Loucy (cell line): ENCODE data around the gene SNX8.

ENCODE experiments used
- H2AFZ ChIP-seq: fragments of 200-600 bp; sonication (generic); 2 replicates; pipeline ENCODE4 v1.6.0; 2016; ENCODE audit warnings: antibody characterized with exemption, mild to moderate bottlenecking, low read length, moderate library complexity
- H3F3A ChIP-seq: fragments of 200-600 bp; 2 replicates; pipeline ENCODE4 v1.6.0; 2016; ENCODE audit warnings: antibody characterized with exemption, low read depth, mild to moderate bottlenecking
- H3K27me3 ChIP-seq: fragments of 200-600 bp; sonication (generic); 2 replicates; pipeline ENCODE4 v1.6.1; 2014; ENCODE audit warnings: low read length, mild to moderate bottlenecking; ENCODE audit not compliant: insufficient read depth, poor library complexity, severe bottlenecking
- H3K36me3 ChIP-seq: fragments of 200-600 bp; sonication (generic); 2 replicates; pipeline ENCODE4 v1.6.1; 2016; ENCODE audit warnings: low read length; ENCODE audit not compliant: insufficient read depth
- H3K4me1 ChIP-seq: fragments of 200-600 bp; sonication (generic); 2 replicates; pipeline ENCODE4 v1.5.1; 2014; ENCODE audit warnings: low read length, mild to moderate bottlenecking; ENCODE audit not compliant: insufficient read depth, poor library complexity, severe bottlenecking
- H3K4me2 ChIP-seq: fragments of 200-600 bp; sonication (generic); 2 replicates; pipeline ENCODE4 v1.6.0; 2014; ENCODE audit warnings: antibody characterized with exemption, low read length, low read depth, mild to moderate bottlenecking; ENCODE audit not compliant: poor library complexity, severe bottlenecking
- H3K4me3 ChIP-seq: fragments of 200-600 bp; sonication (generic); 2 replicates; pipeline ENCODE4 v1.5.1; 2014; ENCODE audit warnings: low read length, mild to moderate bottlenecking, mixed read lengths; ENCODE audit not compliant: poor library complexity, severe bottlenecking
- H3K79me2 ChIP-seq: fragments of 200-600 bp; sonication (generic); 2 replicates; pipeline ENCODE4 v1.6.1; 2014; ENCODE audit warnings: low read length; ENCODE audit not compliant: insufficient read depth
- H3K9ac ChIP-seq: fragments of 200-600 bp; sonication (generic); 2 replicates; pipeline ENCODE4 v1.6.0; 2014; ENCODE audit warnings: mild to moderate bottlenecking, low read depth, low read length, moderate library complexity; ENCODE audit not compliant: poor library complexity, severe bottlenecking
- H3K9me2 ChIP-seq: fragments of 200-600 bp; sonication (generic); replicated peaks from 2 replicates; pipeline ENCODE4 v1.6.1; 2016; ENCODE audit warnings: low read depth, low read length, mixed read lengths
- H3K9me3 ChIP-seq: fragments of 200-600 bp; sonication (generic); 2 replicates; pipeline ENCODE4 v1.6.1; 2014; ENCODE audit warnings: mild to moderate bottlenecking, antibody characterized with exemption, low read length, low read depth; ENCODE audit not compliant: insufficient read depth
- H4K20me1 ChIP-seq: fragments of 200-600 bp; sonication (generic); 2 replicates; pipeline ENCODE4 v1.6.0; 2014; ENCODE audit warnings: antibody characterized with exemption, low read length, mild to moderate bottlenecking; ENCODE audit not compliant: insufficient read depth, poor library complexity, severe bottlenecking
- EZH2phosphoT487 ChIP-seq: fragments of 200-600 bp; IDR thresholded peaks from 2 replicates; pipeline ENCODE4 v1.6.1; 2018; ENCODE audit warnings: antibody characterized with exemption, mild to moderate bottlenecking, moderate library complexity, borderline replicate concordance
- TF ChIP-seq, protein P1 (sequence below): fragments of 200-600 bp; sonication (generic); conservative IDR thresholded peaks from 2 replicates; pipeline ENCODE4 v1.5.1; 2014; ENCODE audit warnings: mild to moderate bottlenecking, antibody characterized with exemption, low read length

Gene SNX8

GRCh38 chr7:2289621-2290020 lies 24.6 kb downstream of the SNX8 start:
- Histone ChIP-seq H3K9me2 (no peaks in the 10 kb centered on the region), H2AFZ (no peak overlapping the region), H3F3A (no peaks in the 10 kb centered on the region), H3K4me2 (no peak overlapping the region), H3K9me3 (no peaks in the 10 kb centered on the region), H3K27me3 (no peaks in the 10 kb centered on the region), H3K79me2 (no peaks in the 10 kb centered on the region; the same call in 1 of the 2 replicates), H3K9ac (no peak overlapping the region), H3K36me3 (no peaks in the 10 kb centered on the region), H3K4me3 (no peak overlapping the region), H3K4me1 (no peaks in the 10 kb centered on the region), H4K20me1 (no peaks in the 10 kb centered on the region)
- TF ChIP-seq, protein P1, sequence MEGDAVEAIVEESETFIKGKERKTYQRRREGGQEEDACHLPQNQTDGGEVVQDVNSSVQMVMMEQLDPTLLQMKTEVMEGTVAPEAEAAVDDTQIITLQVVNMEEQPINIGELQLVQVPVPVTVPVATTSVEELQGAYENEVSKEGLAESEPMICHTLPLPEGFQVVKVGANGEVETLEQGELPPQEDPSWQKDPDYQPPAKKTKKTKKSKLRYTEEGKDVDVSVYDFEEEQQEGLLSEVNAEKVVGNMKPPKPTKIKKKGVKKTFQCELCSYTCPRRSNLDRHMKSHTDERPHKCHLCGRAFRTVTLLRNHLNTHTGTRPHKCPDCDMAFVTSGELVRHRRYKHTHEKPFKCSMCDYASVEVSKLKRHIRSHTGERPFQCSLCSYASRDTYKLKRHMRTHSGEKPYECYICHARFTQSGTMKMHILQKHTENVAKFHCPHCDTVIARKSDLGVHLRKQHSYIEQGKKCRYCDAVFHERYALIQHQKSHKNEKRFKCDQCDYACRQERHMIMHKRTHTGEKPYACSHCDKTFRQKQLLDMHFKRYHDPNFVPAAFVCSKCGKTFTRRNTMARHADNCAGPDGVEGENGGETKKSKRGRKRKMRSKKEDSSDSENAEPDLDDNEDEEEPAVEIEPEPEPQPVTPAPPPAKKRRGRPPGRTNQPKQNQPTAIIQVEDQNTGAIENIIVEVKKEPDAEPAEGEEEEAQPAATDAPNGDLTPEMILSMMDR, result no peak
- TF ChIP-seq EZH2phosphoT487, result no peak

DNA sequence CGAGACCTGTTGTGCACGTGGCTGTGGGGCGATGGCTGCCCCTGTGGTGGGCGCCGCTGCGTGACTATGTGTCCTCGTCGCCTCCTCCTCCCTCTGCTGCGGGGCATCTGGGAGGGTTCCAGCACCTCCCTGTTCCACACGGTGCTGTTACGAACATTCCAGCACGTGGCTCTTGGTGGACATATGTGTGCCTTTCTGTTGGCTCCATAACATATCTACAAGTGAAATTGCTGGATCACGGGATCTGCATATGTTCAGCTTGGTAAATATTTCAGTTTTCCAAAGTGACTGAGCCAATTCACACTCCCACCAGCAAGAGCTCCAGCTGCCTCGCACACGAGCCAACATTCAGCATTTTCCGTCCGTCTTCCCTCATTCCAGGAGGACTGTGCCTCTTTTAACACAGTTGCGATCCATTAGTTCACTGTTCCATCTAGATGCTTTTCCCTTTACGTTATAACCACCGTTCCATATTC lies 25.1 kb downstream of the SNX8 start:
- Histone ChIP-seq H3K4me3 (no peak overlapping the region), H3K4me1 (no peaks in the 10 kb centered on the region), H3F3A (no peaks in the 10 kb centered on the region), H3K36me3 (no peaks in the 10 kb centered on the region), H3K9ac (no peak overlapping the region), H3K27me3 (no peaks in the 10 kb centered on the region), H3K4me2 (no peak overlapping the region), H3K9me2 (no peaks in the 10 kb centered on the region), H2AFZ (no peak overlapping the region), H3K79me2 (no peaks in the 10 kb centered on the region; the same call in 1 of the 2 replicates), H4K20me1 (no peaks in the 10 kb centered on the region), H3K9me3 (no peaks in the 10 kb centered on the region)
- no peak for TF ChIP-seq EZH2phosphoT487
- TF ChIP-seq, protein P1, result no peak

GRCh38 chr7:2288503-2288902 lies 25.7 kb downstream of the SNX8 start:
- TF ChIP-seq, protein P1, result no peak
- TF ChIP-seq EZH2phosphoT487, result no peak
- H3K27me3 ChIP-seq, result no peaks in the 10 kb centered on the region
- no peaks in the 10 kb centered on the region for H4K20me1 ChIP-seq
- no peaks in the 10 kb centered on the region for H3K36me3 ChIP-seq
- H3K4me1 ChIP-seq, result no peaks in the 10 kb centered on the region
- H3K9me2 ChIP-seq, result no peaks in the 10 kb centered on the region
- H3K4me2 ChIP-seq, result no peak overlapping the region
- no peak overlapping the region for H3K4me3 ChIP-seq
- H3K79me2 ChIP-seq, result no peaks in the 10 kb centered on the region; the same call in 1 of the 2 replicates
- no peak overlapping the region for H2AFZ ChIP-seq
- no peaks in the 10 kb centered on the region for H3K9me3 ChIP-seq
- no peaks in the 10 kb centered on the region for H3F3A ChIP-seq
- H3K9ac ChIP-seq, result no peak overlapping the region
